Stimulated activated CD4-positive, alpha-beta T cell treated with anti-CD3 and anti-CD28 coated beads, Interleukin-15, amount 100 ng/mL, for 1 hour (primary cell): ENCODE results near the gene CRELD2.

Experiments
- DNase-seq, 2 donors: peaks; one replicate each; pipeline ENCODE4 v3.0.0-alpha.2; 2020; ENCODE audit warnings: low read depth in 1 of 2, low spot score in 1 of 2

Gene CRELD2

DNA sequence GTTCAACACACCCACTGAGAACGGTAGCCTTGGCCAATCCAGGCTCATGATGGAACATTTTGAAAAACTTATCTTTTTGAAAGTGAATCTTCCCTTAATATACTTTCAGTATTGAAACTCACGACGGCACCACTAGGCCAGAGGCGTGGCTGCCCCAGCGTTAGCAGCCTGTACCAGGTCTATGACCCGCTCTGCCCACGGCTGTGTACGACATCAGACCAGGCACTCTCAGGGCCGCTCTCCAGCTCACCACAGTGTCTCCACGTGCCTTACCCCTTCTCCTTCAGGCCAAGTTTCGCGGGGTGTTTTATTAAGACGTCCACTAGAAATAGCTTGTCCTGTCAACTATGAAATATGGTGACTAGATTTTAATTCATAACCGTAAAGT, 31.4 kb upstream of the CRELD2 start:
- DNase-seq = no peak

DNA sequence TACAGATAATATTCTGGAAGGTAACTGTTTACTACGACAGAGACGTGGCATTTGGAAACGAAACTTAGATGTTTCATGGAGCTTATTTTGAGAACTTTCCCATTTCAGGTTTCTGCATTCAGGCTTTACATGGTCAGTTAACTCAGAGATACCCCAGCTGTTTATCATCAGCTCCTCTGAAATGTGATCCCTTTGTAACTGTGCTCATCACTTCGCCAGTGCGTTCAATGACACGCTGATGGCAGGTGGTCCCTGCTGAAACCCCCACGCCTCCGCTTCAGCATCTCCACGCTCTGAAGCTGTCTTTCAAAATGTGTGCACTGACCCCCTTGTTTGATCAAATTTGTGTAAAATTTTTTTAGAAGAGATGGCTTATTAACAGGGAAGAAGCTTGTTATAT, 30.7 kb upstream of the CRELD2 start:
- no peak for DNase-seq

- DNase-seq = no peak
Observed at GRCh38 chr22:49889071-49889470, 29.4 kb upstream of the CRELD2 start.

GRCh38 chr22:49892226-49892899, 26.1 kb upstream of the CRELD2 start:
- DNase-seq = no peak

GRCh38 chr22:49893025-49893424, 25.4 kb upstream of the CRELD2 start:
- DNase-seq = no peak

DNA sequence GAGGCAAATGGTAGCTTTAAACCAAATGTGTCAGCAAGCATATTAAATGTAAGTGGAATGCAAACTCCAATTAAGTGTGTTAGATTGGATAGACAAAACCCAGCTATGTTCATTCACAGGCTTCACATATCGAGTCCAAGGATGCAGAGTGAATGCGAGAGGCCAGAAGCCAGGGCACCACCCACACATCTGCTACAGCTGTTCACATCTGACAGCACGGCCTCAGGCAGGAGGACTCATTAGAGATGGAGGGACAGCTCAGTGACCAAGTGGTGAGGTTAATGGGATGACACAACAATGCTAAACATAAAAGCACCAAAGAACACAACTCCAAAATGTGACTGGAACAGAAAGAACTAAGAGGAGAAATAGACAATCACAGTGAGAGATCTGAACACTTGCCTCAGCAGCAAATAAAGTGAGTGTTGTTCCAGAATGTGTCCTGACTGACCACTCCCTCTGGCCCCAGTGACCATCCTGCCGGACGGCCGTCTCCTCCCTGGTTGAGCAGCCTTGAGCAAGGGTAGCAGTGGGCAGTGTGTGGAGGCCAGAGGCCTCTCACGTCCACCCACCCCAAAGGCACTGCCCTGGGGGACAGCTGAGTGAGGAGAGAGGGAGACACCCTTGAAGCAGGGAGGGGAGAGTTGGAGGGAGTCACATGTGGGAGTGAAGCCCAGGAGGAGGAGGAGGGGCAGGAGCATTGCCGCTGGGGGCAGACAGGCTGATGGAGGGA, 23.9 kb upstream of the CRELD2 start:
- no peak for DNase-seq

GRCh38 chr22:49896201-49896600, 22.2 kb upstream of the CRELD2 start:
- DNase-seq = no peak

GRCh38 chr22:49897015-49897684, 21.3 kb upstream of the CRELD2 start:
- DNase-seq = no peak

- no peak for DNase-seq
Observed at GRCh38 chr22:49899530-49899929, 18.9 kb upstream of the CRELD2 start.

GRCh38 chr22:49900441-49901230, 17.8 kb upstream of the CRELD2 start:
- no peak for DNase-seq

- DNase-seq = no peak
Observed at GRCh38 chr22:49901457-49901856, 17.0 kb upstream of the CRELD2 start.

- DNase-seq = no peak
Observed at GRCh38 chr22:49903322-49904039, 15.0 kb upstream of the CRELD2 start.

- no peak for DNase-seq
Observed at GRCh38 chr22:49904040-49904369, 14.4 kb upstream of the CRELD2 start.

GRCh38 chr22:49905465-49905864, 13.0 kb upstream of the CRELD2 start:
- no peak for DNase-seq

DNA sequence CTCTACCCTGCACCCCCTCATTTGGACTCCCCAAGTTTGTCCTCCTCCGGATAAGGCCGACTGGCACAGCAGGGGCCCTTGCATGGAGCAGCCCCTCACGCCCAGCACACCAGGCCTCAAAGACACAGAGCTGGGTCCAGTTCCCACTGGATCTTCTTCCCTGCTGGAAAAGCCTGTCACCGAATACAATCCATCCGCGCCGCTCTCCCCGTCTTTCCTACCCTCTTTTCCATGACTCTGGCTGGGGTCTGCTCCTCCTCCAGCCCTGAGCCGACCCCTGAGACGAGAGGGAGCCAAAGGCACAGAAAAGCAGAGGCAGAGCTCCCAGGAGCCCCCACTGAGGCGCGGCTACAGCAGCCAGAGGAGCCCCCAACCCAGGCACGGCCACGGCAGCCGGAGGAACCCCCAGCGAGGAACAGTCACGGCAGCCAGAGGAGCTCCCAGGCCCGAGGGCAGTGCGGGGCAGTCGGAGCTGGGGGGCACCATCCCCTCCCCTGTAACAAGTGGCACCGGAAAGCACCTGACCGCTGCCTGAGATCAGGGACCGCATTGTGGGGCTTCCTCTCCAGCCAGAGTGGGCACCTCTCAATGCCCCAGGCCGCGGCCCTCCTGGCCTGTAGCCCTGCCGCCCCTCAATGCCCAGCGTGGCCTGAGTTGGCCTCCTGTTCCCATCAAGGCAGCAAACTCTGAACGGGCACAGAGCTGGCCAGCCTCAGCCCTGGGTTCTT, 12.2 kb upstream of the CRELD2 start:
- DNase-seq = no peak

- DNase-seq = no peak
Observed at GRCh38 chr22:49906799-49907290, 11.6 kb upstream of the CRELD2 start.

DNA sequence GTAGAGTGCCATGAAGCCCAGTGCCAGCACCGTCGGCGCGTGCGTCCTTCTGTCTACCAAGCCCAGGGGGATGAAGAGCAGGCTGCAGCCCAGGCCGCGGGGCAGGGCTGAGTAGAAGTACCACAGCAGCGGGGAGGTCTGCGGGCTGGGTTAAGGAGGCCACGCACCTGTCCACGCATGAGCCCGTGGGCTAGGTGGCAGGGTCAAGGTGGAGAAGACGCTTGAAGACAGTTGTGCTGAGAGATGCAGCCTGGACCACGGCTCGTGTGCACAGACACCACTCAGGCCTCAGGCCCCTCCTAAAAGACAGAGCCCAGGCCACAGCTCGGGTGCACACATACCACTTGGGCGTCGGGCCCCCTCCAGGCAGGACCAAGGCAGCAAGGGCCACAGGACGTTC, 10.6 kb upstream of the CRELD2 start:
- no peak for DNase-seq

DNA sequence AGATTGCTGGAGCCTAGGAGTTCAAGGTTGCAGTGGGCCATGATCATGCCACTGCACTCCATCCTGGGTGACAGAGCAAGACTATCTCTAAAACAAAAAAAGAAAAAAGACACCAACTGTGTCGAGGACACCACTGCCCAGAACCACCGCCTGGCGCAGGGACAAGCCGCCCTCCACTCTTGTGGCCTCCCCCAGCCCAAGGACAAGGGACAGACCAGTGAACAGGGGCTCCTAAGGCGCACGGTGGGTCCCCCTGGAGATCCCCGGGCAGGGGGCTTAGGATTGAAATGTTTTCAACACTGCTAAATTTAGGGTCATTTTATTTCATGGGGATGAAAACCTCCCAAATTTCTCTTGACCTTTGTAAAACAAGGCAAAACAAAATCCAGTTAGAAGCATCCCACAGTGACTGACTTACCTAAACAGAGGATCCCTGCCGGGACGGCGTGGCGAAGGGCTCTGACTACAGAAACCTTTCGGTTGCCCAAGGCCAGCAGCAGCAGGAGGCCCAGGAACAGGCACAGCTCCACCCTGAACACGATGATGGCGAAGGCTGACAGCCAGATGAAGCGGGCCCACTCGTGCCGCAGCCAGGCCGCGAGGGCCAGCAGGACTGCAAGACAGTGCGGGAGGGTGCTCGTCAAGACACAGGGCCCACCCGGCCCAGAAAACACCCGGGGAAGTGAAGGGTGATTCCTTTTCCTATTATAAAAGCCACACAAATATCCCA, 8.8 kb upstream of the CRELD2 start:
- DNase-seq = no peak
